WTC11 (cell line): ENCODE measurements around the gene IGSF9. TPM values are rescaled to one million over a fixed set of nuclear protein-coding genes. Genes with fewer than 3 reads are reported as not detected.

Experiments used
- ATAC-seq: fragments of 200-7000 bp; cut with Tn5 transposase; 2 replicates; pipeline ENCODE4 v1.10.0; 2021; ENCODE audit warnings: mild to moderate bottlenecking, moderate library complexity
- CTCF ChIA-PET: fragments of 300-600 bp; sonication (Branson Sonifier 250); formaldehyde crosslinking; loops from one replicate; lab custom pipeline; 2021; ENCODE audit warnings: antibody characterized with exemption; lab: Charles Lee
- POLR2A ChIA-PET: fragments of 350-600 bp; sonication (Branson Sonifier 250); formaldehyde crosslinking; loops from one replicate; lab custom pipeline; 2021; ENCODE audit warnings: antibody characterized with exemption; lab: Charles Lee
- DNase-seq: peaks from one replicate; pipeline ENCODE4 v3.0.0; 2021; ENCODE audit warnings: low spot score
- H3K27ac Mint-ChIP-seq: 2 replicates; pipeline ENCODE4 v1.8.0; 2021; ENCODE audit warnings: mixed read lengths
- H3K27me3 Mint-ChIP-seq: 2 replicates; pipeline ENCODE4 v1.8.0; 2021; ENCODE audit warnings: low read depth, mild to moderate bottlenecking, moderate library complexity, mixed read lengths
- H3K36me3 Mint-ChIP-seq: 2 replicates; pipeline ENCODE4 v1.8.0; 2021; ENCODE audit warnings: mixed read lengths
- H3K4me1 Mint-ChIP-seq: 2 replicates; pipeline ENCODE4 v1.8.0; 2022; ENCODE audit warnings: mixed read lengths
- H3K4me3 Mint-ChIP-seq: 2 replicates; pipeline ENCODE4 v1.8.0; 2021; ENCODE audit warnings: mild to moderate bottlenecking, moderate library complexity, mixed read lengths
- H3K9me3 Mint-ChIP-seq: 2 replicates; pipeline ENCODE4 v1.8.0; 2021; ENCODE audit warnings: mixed read lengths
- AFF4 ChIP-seq: sonication (generic); formaldehyde crosslinking; IDR thresholded peaks from 2 replicates; pipeline ENCODE4 v1.8.1; 2023; ENCODE audit warnings: mild to moderate bottlenecking, missing genetic modification reagents, borderline replicate concordance
- CDX4 ChIP-seq: fragments of 250-450 bp; sonication (Bioruptor Pico); IDR thresholded peaks from 2 replicates; pipeline ENCODE4 v1.9.0; 2021; ENCODE audit warnings: moderate library complexity, mild to moderate bottlenecking, inconsistent platforms, borderline replicate concordance
- CTCF ChIP-seq: fragments of 200-600 bp; IDR thresholded peaks from 2 replicates; pipeline ENCODE4 v1.8.0; 2022; ENCODE audit warnings: antibody characterized with exemption
- E2F1 ChIP-seq: sonication (generic); formaldehyde crosslinking; IDR thresholded peaks from 2 replicates; pipeline ENCODE4 v1.8.0; 2022; ENCODE audit warnings: mild to moderate bottlenecking, missing genetic modification reagents
- ESRRA ChIP-seq: sonication (generic); formaldehyde crosslinking; IDR thresholded peaks from 2 replicates; pipeline ENCODE4 v1.8.1; 2022; ENCODE audit warnings: mild to moderate bottlenecking, missing genetic modification reagents, borderline replicate concordance
- FOXJ3 ChIP-seq: sonication (generic); formaldehyde crosslinking; IDR thresholded peaks from 2 replicates; pipeline ENCODE4 v1.9.0; 2021; ENCODE audit warnings: missing genetic modification reagents, mild to moderate bottlenecking, borderline replicate concordance
- IRF2 ChIP-seq: sonication (generic); formaldehyde crosslinking; IDR thresholded peaks from 2 replicates; pipeline ENCODE4 v1.8.0; 2022; ENCODE audit warnings: low read depth, missing genetic modification reagents, borderline replicate concordance
- NFATC4 ChIP-seq: fragments of 250-450 bp; sonication (Bioruptor Pico); IDR thresholded peaks from 2 replicates; pipeline ENCODE4 v1.9.0; 2021; ENCODE audit warnings: mild to moderate bottlenecking
- NFE2L1 ChIP-seq: sonication (generic); formaldehyde crosslinking; IDR thresholded peaks from 2 replicates; pipeline ENCODE4 v1.8.1; 2023; ENCODE audit warnings: missing genetic modification reagents
- PRRX2 ChIP-seq: fragments of 250-450 bp; sonication (Bioruptor Pico); IDR thresholded peaks from 2 replicates; pipeline ENCODE4 v1.8.0; 2021; ENCODE audit warnings: mild to moderate bottlenecking
- RORB ChIP-seq: fragments of 250-450 bp; sonication (Bioruptor Pico); IDR thresholded peaks from 2 replicates; pipeline ENCODE4 v1.9.0; 2021; ENCODE audit warnings: mild to moderate bottlenecking
- SP1 ChIP-seq: sonication (generic); formaldehyde crosslinking; conservative IDR thresholded peaks from 2 replicates; pipeline ENCODE4 v1.8.1; 2022; ENCODE audit warnings: missing genetic modification reagents
- USF1 ChIP-seq: sonication (generic); formaldehyde crosslinking; IDR thresholded peaks from 2 replicates; pipeline ENCODE4 v1.8.0; 2022; ENCODE audit warnings: mild to moderate bottlenecking, missing genetic modification reagents
- ZNF121 ChIP-seq: sonication (generic); formaldehyde crosslinking; IDR thresholded peaks from 2 replicates; pipeline ENCODE4 v1.8.0; 2023; ENCODE audit warnings: missing genetic modification reagents
- ZNF232 ChIP-seq: sonication (generic); formaldehyde crosslinking; IDR thresholded peaks from 2 replicates; pipeline ENCODE4 v1.8.0; 2022; ENCODE audit warnings: mild to moderate bottlenecking, missing genetic modification reagents
- ZNF423 ChIP-seq: fragments of 250-450 bp; sonication (Bioruptor Pico); IDR thresholded peaks from 2 replicates; pipeline ENCODE4 v2.1.2; 2022; ENCODE audit warnings: mild to moderate bottlenecking, moderate library complexity
- ZNF425 ChIP-seq: fragments of 250-450 bp; sonication (Bioruptor Pico); conservative IDR thresholded peaks from 2 replicates; pipeline ENCODE4 v1.9.0; 2021; ENCODE audit warnings: mild to moderate bottlenecking
- ZNF671 ChIP-seq: fragments of 250-450 bp; sonication (Bioruptor Pico); IDR thresholded peaks from 2 replicates; pipeline ENCODE4 v1.8.0; 2021; ENCODE audit warnings: mild to moderate bottlenecking
- total RNA-seq: library from RNA; stranded (reverse); gene quantifications from 3 replicates; pipeline ENCODE4 v1.2.3, GENCODE V29; 2021

The IGSF9 gene
- total RNA-seq, 1 experiment from 2014 or later = 16.4 TPM

DNA sequence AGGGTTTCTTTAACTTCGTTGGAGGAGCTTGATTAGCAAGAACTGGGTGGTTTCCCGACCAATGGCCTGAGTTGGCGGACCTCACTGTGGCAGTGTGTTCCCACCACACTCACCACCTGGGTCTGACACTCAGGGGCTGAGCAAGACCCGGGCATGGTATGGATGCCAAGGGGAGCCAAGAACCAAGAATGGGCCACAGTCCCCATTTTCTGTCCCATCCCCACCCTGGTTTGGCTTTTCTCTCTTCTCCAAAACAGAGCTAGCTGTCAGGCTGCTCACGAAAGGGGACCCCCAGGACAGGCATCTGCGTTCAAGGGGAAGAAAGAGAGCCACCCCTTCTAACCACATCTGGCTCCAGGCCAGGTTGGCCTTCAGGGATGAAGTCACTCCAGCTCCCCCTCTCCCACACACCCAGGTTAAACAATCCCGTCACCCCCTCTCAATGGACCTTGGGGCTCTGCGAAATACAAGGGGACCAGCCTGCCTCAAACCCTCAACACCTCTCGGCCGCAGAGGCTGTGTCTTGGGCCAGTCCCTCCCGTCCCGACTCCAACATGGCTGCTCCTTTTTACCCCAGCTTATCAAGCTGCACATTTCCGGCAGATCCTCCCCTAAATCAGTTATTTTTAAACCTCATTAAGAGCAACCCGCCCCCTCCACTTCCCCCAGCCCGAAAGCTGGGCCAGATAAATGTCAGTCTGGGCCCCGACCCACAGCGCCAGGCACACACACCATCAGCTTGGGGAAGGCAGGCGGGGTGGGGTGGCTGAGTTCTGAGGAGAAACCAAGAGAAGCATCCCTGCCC is 23.5 kb downstream of the IGSF9 start:
- Mint-ChIP-seq H3K4me1 (peaks cover 29% of the 10 kb centered on the region), H3K4me3 (no peak overlapping the region), H3K36me3 (peaks cover 7% of the 10 kb centered on the region), H3K27me3 (peaks cover 18% of the 10 kb centered on the region), H3K27ac (no peak overlapping the region), H3K9me3 (no peaks in the 10 kb centered on the region)
- ATAC-seq = no peak
- ChIA-PET POLR2A (no interaction called here), CTCF (interaction anchor here (0.9 to 5.9 kb wide), 7 partner anchors 24 to 136 kb away, joined by 3 to 64 read pairs (median 9); no protein-coding TSS in a partner anchor)
- no peak for TF ChIP-seq ZNF671 (CRISPR knock-in tag)
- no peak for TF ChIP-seq SP1
- no peak for TF ChIP-seq E2F1
- TF ChIP-seq FOXJ3 (CRISPR knock-in tag) = no peak
- TF ChIP-seq ZNF121 (CRISPR knock-in tag) = no peak
- no peak for TF ChIP-seq PRRX2 (CRISPR knock-in tag)
- TF ChIP-seq NFATC4 (CRISPR knock-in tag) = no peak
- TF ChIP-seq ZNF232 (CRISPR knock-in tag) = no peak
- TF ChIP-seq ESRRA (CRISPR knock-in tag) = no peak
- TF ChIP-seq ZNF425 (CRISPR knock-in tag) = no peak
- DNase-seq = no peak

DNA sequence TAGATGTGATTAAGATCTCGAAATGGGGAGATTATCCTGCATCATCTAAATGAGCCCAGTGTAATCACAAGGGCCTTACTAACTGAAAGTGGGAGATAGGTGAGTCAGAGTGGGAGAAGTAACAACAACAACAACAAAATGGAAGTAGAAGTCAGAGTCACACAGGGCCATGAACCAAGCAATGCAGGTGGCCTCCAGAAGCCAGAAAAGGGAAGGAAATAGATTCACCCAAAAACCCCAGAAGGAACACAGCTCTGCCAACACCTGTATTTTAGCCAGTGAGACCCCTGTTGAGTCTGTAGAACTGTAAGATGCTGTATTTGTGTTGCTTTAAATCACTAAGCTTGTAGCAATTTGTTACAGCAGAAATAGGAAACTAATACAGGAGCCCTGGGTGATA is 24.2 kb downstream of the IGSF9 start:
- peaks cover 18% of the 10 kb centered on the region for H3K27me3 Mint-ChIP-seq
- ChIA-PET POLR2A (no interaction called here), CTCF (interaction anchor here (0.9 to 5.9 kb wide), 4 partner anchors 25 to 122 kb away, joined by 3 to 64 read pairs (median 14); no protein-coding TSS in a partner anchor)
- no peak overlapping the region for H3K4me3 Mint-ChIP-seq
- DNase-seq (no peak), ATAC-seq (no peak)
- H3K9me3 Mint-ChIP-seq = no peaks in the 10 kb centered on the region
- peaks cover 4% of the 10 kb centered on the region for H3K36me3 Mint-ChIP-seq
- TF ChIP-seq ZNF423 (CRISPR knock-in tag) (no peak), NFE2L1 (CRISPR knock-in tag) (no peak), E2F1 (no peak), RORB (no peak)
- H3K27ac Mint-ChIP-seq = no peak overlapping the region; the same call in 1 of the 2 replicates
- H3K4me1 Mint-ChIP-seq = peaks cover 34% of the 10 kb centered on the region

- H3K36me3 Mint-ChIP-seq = peaks cover 4% of the 10 kb centered on the region
- no peak overlapping the region for H3K27ac Mint-ChIP-seq
- POLR2A ChIA-PET = no interaction called here
- H3K4me3 Mint-ChIP-seq = no peak overlapping the region
- no peaks in the 10 kb centered on the region for H3K9me3 Mint-ChIP-seq
- peaks cover 35% of the 10 kb centered on the region for H3K4me1 Mint-ChIP-seq
- CTCF ChIA-PET = interaction anchor here (1.2 to 5.9 kb wide), 3 partner anchors 28 to 122 kb away, joined by 3 to 64 read pairs (median 12); no protein-coding TSS in a partner anchor
- DNase-seq = no peak
- ATAC-seq = no peak
- H3K27me3 Mint-ChIP-seq = peaks cover 18% of the 10 kb centered on the region
- TF ChIP-seq AFF4 (CRISPR knock-in tag) = no peak
- TF ChIP-seq USF1 = no peak
- no peak for TF ChIP-seq IRF2 (CRISPR knock-in tag)
- TF ChIP-seq CDX4 (CRISPR knock-in tag) = no peak
- no peak for TF ChIP-seq E2F1
- no peak for TF ChIP-seq CTCF
- no peak for TF ChIP-seq ZNF232 (CRISPR knock-in tag)
Measured at GRCh38 chr1:159920651-159921050, 24.8 kb downstream of the IGSF9 start.
